NCI-H1092 treated with DMSO at 0.1 percent for 48 hours (cell line): ENCODE data around the gene DDX20.
"Not testable (repeated sequence)": the region's sequence is repeated elsewhere in the genome, so short reads cannot be mapped to it uniquely, and the experiment has no call there.

Source experiments
- DNase-seq: peaks from one replicate; lab custom pipeline; 2025; lab: John Stamatoyannopoulos, UW

The DDX20 gene

DNA sequence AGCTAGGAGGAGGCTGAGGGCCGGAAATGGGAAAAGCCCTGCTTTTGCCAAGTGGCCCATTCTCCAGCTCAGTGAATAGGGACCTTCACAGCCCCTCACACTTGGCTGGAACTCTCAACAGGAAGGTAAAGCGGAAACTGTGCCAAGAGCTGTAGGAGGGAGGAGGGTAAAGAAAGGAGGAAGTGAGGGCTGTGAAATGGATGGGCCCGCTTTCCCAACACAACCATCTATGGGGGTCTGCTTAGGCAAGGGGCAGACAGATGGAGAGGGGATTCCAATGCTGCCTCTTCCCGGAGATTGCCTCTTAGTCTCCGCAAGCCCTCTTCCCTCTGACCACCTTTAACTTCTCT, 21.7 kb upstream of the DDX20 start:
- no peak for DNase-seq

DNA sequence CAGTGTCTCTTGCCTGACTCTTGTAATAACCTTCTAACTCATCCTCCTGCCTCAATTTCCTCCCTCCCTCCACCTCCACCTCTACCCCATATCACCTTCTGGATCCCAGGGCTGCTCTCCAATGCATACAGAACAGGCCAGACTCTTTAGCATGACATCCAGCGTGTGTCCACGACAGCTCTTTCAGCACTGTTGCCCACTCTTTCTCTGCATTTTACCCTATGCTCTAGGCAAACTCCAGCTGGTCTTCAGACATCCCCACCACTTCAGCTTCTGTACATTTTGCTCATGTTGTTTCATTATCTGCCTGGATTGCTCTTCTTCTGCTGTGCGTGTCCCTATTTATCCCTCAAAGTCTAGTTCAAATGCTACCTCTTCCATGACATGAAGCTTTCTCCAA, 21.3 kb upstream of the DDX20 start:
- no peak for DNase-seq

DNA sequence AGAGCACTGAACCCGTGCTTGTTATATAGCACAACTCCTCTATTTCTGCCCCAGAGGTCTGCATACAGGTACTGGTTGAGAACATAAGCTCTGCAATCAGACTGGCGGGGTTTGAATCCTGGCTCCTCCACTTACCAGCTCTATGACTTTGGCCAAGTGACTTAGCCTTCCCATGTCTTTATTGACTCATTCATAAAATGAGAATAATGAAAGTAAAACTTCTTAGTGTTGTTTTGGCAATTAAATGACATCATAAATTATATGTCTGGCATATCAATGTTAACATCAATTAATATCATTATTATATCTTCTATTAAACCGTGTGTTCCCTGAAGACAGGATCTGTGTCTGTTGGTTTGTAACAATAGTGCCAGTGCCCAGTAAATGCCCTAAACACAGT, 20.8 kb upstream of the DDX20 start:
- no peak for DNase-seq

DNA sequence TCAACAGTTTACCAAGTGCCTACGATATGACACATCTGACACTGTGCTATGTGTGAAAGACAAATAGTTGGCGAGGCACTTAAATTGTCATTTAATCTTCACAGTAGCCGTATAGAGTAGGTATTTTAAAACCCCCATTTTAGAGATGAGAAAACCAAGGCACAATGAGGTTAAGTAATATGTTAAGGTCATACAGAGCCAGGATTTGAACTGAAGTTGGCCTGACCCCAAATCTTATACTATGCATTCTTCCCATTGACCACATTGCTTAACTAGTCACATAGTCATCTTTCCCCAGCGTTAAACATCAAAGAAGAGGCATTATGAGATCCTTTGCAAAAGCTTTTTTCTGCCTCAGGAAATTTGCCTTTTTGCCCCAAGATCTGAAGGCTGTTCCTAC, 20.4 kb upstream of the DDX20 start:
- no peak for DNase-seq

DNA sequence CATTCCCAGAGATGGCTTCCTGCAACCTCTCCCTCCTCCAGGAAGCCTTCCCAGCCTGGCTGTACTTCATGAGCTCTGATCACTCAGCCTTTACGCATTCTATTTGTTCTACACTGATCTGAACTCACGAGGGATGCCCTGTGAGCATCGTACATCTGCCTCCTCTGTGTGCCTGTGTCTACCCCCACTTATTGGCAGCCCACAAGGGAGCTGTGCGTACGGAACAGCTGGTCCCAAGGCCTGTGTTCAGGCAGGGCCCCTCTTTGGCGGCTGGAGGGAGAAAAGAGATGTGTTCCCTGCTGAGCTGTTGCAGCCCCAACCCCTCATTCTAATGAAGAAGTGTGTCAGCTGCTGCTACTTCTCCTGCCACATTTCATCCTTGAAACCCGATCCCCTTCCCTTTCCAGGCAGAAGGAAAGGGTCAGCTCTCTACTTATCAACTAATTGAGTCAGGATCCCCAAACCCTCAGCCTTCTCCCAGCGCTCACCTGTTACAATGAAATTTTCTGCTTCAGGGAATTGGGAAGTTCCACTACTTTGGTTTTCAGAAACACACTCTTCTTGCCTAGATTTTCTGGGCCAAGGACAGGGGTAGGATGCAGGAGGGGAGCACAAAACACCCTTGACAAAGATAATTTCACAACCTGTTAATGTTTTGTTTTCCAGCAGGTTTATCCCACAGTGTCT, 19.7 kb upstream of the DDX20 start:
- DNase-seq, result peak; percentile 90

DNA sequence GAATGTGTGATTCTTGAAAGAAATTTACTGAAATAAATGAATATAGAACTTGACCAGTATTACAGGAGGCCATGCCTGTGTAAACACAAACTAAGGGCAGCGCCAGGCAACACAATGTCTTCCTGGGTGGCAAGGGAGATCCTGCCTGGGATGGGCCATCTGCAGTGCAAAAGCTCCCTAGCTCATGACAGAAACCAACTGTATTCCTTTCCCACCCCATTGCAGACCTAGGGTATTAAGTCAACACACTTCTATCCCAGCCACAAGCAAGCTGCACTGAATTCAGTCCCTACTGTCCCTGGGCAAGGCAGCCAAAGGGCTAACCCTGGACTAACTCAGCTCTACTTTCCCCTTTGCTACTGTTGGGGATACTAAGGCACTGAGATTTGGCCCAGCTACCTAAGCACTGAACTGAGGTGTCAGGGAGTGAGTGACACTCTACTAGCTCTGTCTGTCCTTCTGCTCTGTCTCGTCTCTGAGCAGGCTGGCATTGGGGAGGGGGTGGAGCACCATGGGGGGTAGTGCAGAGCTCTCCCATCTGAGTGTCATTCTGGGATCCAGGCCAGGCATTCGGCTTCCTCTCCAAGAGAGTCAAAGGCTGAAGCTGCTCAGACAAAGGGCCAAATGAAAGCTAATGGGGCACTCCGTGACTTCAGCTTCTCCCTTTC, 19.0 kb upstream of the DDX20 start:
- DNase-seq, result peak; percentile 93

DNA sequence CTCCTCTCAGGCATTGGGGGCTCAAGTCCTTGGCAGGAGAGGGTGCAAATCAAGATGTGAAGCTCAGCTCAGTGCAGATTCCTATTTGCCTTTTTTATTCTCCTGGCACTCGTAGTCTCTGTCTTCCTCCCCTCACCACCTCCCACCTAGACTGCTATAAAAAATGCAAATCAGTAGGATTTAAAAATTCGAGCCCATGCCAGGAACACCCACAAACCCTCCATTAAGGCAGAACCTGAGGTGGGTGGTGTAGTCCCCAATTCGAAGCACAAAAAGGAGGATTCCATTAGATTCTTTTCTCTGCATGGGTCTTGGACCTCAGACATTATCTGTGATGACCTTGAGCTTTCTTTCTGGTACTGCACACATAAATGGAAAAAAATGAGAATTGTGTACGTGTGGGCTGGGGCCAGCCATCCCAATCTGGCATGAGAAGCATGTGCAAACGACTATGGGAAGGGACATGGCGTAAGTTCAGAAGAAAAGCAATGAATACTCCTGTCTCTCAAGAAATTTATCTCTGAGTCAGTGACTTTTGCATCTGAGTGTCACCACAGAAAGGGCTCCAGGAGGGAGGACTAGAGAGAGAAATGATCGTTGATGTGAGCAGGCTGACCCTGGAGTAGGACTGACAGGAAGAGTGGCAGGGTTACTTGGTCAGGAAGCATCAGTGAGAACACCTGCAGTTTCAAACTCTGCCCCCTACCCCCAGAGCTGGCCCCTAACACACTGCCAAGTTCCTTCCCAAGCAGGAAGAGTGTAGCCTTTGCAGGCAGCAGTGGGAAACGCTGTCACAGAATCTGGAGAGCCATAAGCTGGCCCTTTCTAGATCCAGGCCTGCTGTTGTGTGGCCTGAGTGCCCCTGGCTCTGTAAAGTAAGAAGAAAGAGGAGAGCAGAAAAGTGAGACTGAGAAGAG, 18.2 kb upstream of the DDX20 start:
- DNase-seq, result peak; percentile 30

DNA sequence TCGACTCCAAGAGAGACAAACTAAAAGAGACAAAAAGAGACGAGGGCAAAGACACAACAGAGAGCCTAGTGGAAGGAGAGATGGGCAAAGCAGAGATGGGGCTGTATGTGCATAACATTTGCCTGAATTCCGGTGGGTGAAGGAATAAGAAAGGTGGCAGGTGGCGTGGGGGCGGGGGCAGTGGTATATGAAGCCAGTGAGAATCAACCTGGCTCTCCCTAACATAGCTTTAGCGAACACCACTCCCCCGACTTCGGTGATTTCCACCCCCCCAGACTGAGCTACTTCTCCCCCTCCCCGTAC, 17.6 kb upstream of the DDX20 start:
- DNase-seq, result no peak

DNA sequence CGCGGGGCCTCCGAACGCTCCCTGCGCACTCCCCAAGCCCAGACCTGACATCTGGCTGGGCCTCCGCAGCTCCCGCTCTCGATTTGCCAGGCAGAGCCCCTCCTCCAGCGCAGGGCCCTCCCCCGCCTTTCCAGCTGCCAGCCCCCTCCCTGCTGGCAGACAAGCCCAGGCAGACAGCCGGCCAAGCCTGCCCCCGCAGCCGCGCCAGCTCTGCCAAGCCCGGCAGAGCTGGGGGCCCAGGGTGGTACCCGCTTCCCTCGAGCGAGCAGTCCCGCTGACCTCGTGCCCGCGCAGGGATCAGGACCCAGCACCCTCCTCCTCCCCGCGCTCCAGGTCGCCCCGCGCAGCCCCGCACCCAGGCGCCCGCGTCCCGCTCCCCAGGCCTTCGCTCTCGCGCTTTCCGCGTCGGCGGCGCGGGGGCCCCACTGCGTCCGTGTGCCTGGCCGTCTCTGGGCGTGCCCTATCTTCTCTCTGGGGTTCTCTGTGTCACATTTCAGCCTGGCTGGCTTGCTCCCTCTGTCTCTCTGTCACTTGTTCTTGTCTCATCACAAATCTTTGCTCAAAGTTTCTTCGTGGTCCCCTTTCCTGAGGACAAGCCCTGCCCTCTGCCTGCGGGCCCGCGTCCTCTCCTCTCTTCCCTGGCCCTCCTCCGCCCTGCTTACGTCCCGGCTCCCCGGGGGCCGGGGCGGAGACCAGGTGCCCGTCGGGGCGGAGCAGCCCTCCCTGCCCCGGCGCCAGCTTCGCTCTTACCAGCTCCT, 17.1 kb upstream of the DDX20 start:
- peak; percentile 79 for DNase-seq

DNA sequence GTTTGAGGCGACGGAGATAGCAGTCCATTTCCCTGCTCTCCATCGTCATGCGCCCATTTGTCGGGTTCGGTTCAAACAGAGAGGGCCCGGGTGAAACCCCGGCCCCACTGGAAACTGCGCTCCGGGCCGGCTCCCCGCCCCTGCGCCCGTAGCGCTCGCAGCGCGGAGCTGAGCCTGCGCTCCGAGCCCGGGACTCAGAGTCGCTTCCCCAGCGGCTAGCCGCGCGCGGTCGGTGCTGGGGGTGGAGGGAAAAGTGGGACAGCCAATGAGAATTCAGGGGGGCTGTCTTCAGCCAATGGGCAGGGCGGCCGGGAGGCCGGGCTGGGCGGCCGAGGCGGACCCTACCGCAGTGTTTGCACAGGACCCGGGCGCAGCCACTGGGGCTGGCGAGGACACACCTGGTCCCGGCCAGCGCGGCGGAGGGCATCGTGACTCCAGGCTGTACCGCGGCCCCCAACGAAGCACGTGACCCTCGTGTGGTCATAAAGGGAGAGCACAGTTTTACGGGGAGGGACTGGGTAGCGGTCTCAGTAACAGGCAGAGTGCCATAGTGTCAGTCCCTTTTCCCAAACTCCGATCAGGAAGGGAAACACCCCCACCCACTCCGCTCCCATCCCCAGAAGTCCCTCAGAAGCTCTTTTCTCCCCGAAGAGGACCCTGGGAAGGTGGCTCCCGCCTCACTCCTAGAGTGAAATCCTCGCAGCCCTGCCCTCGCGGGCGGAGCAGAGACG, 16.3 kb upstream of the DDX20 start, which contains the start of gene INKA2:
Gene INKA2, minus strand, starts transcription at position 202 of the 731 bp plus-strand sequence. Its CDS starts 153 bp downstream, at position 49.
- DNase-seq, result peak; percentile 94

DNA sequence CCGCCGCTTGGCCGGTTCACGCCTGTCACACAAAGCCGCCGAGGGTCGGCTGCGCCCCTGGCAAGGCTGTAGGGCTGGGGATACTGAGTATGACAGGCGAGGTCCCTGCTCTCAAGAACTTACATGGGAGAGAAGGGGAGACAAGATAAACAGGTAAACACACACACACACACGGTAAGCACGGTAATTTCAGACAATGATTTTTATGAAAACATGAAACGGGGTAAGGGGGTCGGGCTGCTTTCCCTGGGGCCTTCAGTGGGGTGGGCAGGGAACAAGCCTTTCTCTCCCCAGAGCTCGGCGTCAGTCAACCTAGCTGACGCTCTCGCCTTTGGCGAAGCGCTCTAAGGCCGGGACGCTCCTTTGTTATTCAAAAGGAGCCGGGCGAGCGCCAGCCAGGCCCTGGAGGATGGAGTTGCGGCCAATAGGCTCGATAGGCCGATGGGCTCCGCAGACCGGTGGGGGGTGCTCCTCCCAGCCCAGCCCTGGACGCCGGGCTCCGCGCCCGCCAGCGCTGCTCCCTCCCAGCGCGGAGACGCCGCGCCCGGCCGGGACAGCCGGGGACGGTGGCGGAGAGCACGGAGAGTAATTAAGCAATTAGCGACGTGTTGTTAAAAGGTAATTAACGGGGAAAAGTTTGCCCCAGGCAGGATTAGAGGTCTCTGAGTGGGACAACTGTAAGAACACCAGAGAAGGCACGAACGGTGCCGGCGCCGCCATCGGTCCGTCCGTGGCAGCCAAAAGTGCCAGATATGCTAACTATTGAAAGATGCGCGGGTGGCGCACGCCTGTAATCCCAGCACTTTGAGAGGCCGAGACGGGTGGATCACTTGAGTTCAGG, 15.6 kb upstream of the DDX20 start:
- DNase-seq, result peak; percentile 83

DNA sequence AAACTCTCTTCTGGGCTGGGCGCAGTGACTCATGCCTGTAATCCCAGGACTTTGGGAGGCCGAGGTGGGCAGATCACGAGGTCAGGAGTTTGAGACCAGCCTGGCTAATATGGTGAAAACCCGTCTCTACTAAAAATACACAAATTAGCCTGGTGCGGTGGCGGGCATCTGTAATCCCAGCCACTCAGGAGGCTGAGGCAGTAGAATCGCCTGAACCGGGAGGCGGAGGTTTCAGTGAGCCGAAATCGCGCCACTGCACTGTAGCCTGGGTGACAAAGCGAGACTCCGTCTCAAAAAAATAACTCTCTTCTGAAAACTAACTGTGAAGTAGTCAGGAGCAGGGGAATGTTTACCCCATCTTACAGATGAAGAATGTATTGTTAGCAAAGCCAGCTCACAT, 13.4 kb upstream of the DDX20 start:
- not testable (repeated sequence) for DNase-seq

DNA sequence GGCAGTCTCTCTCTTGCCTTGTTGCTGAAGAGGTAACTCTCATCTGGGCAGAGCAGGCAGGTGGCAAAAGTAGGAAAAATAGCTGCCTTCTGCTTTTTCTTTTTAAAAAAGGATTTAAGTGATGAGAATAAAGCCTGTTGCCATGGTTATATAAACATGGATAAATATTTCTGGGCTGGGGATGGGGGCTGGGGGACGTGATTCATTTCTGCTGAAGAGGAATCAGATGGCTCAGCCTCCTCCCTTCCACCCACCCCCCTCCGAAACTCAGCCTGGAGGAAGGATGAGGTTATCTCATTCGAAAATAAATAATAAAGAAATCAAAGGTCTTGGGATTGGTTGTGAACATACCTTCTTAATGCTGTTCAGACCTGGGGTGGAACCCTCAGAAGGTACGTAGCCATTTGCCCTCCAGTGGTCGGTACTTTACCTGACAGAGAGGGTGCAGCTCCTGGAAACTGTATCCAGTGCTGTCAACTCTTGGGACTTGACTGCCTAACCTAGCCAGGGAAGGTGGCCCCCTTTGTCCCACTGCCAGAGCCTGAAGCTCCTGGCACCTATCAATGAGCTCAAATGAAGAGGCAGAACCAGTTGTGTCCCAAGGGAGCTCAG, 12.7 kb upstream of the DDX20 start:
- DNase-seq, result no peak

DNA sequence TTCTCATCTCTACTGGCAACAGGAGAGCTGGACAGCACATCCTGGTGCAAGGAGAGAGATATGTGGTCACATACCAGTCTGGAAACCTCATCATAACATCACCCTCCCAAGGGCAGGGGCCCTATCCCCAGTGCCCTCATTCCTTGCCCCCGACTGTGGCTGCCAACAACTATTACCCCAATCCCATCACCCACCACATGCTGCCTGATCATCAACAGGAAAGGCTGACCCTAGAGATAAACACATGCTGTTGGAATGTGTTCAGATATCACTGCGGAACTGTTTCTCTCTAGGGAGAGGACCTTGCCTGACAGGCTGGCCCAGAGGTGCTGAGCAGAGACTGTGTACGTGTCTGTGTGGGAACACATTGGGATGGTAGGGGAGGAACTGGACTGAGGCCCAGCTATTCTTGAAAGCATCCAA, 12.0 kb upstream of the DDX20 start:
- DNase-seq, result no peak

DNA sequence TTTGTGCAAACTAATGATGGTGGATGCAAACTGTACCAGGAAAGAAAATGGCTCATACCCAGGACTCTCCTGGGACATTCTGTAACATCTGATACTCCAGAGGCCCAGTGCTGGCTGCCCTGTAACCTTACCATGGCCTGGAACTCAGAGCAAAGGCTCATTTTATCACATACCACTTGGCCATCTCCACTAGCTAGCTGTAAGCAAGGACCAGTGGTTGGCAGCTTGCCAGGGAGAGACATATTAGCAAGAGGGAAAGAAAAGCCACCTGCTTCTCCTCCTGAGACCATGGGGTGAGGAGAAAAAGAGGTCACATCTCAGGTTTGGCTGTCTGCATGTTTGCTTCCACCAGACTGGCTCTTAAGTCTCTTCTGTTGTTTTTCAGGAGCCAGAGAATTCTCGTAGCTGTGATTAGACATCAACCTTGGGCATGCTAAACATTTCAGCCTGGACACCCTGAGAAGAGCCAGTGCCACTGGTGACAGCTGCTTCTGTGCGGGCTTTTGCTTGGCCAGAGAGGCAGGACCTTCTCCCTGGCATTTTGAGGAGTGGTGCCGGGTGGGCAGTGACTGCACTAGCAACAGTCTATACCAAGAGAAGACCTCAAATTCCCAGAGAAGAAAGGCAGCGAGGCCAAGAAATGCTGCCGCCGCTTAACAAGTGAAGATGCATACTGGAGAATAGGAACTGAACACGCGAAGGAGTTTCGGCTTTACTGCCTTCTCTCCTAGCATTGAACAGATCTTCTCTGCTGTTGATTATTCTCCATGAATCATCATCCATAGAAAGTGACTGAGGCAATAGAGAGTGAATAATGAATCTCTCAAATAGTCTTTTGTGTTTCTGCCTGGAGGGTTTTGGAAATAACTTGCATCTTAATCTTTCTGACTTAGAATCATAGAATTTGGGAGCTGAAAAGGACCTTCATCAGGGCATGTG, 9.8 kb upstream of the DDX20 start:
- DNase-seq, result no peak

DNA sequence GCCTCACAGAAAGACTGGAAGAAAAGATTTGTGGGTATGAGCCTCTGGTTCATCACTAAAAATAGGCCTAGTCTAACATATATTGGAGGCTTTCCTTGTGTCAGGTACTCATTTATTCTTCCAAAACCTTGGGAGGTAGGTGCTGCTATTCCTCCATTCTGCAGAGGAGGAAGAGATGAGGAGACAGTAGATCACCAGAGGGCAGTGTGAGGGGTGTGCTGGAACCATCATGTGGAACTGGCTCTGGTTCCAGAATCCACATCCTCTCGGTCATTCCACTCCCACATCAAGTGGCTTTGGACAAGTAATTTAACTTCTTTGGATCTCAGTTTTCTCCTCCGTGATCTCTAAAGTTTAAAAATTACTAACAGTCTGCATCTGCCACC, 9.1 kb upstream of the DDX20 start:
- no peak for DNase-seq

DNA sequence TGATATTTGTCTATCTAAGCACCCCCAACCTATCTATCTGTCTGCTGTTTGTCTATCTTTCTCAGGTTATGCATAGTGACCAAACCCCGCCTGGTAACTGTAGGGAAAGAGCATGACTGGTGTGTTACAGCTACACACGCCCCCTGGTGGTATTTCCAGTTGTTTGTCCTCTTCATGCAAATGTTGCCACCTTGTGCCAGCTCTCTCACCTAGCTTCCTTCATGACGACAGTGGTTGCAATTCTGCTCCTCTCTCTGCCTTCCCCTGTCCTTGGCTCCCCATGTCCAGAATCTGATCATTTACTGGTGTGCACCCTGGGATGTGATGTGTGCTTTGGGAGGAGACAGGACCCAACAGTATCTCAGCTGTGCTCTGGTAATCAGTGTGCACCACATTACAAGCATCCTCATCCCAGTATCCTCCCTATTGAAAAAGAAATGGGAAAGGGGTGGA, 8.4 kb upstream of the DDX20 start:
- peak; percentile 32 for DNase-seq

DNA sequence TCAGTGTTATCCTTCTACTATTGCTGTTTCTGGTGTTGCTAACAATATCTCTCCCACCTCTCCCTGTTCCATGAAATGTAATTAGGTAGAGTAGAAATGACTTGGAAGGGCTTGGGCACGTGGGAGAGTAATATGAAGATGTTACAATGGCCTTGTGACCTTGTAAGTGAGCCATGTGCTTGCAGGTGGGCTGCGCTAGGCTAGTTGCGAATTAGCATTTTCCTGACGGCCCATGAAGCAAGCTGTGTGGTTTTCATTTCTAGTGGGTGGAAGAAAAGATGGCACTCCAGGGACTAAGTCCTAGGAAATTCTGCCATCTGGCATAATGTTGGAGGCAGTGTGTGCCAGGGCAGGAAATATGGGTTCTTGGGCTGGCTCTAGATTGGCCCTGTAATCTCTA, 7.8 kb upstream of the DDX20 start:
- DNase-seq, result no peak

DNA sequence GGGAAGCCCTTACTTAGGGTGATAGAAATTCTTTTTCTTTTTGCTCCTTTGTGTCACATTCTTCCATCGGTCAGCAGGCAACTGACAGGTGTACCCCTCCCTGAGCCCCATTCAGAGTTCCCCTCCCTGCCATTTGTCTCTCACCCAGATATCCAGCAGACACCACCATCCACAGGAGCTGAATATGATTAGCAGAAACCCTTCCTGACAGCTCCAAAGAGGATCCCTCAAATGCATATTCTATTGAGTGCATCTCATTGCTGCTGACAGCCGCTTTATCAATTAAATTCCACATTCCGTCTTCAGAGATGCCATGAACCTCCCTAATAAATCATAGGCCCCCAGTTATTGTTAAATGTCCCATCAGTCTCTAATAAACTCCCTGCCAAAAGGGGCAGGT, 6.1 kb upstream of the DDX20 start:
- DNase-seq, result no peak
